ENCODE results near the gene SLC9A9.

SLC9A9 gene

DNA sequence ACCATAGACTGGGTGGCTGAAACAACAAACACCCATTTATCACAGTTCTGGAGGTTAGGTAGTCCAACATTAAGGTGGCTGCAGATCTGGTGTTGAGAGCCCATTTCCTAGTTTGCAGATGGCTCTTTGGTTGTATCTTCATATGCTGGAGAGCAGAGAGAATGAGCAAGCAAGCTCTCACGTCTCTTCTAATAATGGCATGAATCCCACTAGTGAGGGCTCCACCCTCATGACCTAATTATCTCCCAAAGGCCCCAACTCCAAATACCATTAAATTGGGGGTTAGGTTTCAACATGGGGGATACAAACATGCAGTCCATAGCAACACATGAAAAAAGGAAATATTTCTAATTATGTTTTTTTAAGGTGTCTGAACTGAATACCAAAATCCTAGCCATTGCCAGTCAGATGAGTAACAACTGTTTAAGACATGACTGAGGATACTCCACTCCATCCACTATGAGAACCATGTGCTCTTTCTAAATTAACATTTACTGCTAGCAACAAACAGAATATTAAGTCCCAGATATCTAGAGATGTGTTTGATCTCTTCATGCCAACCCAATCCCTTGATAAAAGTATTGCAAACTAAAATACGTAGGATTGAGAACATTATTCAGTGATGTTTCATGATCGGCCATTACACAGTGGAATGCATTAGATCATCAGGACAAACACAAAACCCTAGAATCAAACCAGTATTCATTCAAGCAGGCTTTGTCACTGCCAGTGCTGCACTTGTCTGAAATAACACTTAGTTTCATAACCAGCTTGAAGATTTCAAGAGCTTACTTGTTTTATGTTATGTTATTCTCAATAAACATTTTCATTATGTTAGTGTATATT is 340.3 kb downstream of the SLC9A9 start:
- H3K4me3 ChIP-seq (ENCODE audit: low read length): no peak overlapping the region
- no peak for TF ChIP-seq ZNF274 (IDR thresholded peaks at IDR 0.05; ENCODE audit: low read depth, low read length)

DNA sequence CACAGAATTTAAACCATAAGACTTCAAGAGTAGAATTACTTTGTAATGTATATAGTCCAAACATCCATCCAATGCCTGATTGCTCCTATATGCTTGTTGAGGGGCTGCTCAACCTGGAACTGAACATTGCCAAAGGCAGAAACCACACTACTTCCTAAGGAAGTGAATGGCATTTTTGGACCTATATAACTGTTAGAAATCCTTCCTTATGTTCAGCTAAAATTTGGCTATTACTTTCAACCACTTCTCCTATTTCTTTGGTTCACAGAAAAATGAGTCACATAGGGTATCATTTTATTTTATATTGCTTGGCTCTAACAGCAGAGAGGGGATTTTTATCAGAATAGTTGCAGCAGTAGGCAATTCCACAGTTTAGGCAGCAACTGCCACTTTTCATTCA is 342.1 kb downstream of the SLC9A9 start:
- no peak for TF ChIP-seq ZNF274 (IDR thresholded peaks at IDR 0.05; ENCODE audit: low read depth, low read length)
- H3K4me3 ChIP-seq (ENCODE audit: low read length): no peak overlapping the region

DNA sequence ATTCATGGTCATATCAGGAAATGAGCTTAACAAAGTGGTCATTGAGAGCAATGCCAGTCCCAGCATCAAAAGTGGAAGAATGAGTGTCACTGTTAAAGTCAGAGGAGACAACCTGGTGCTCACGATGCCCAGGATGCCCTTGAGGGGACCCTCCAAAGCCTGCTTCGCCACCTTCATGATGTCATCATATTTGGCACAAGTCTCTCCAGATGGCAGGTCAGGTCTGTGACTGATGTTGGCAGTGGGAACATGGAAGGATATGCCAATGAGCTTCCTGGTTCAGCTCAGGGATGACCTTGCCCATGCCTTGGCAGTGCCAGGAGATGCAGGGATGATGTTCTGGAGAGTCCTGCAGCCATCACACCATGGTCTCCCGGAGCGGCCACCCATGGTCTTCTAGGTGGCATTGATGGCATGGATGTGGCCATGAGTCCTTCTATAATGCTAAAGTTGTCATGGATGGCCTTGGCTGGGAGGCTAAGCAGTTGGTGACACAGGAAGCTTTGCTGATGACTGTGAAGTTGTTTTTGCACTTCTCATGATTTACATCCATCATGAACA is 344.9 kb downstream of the SLC9A9 start:
- no peak for TF ChIP-seq ZNF274 (IDR thresholded peaks at IDR 0.05; ENCODE audit: low read depth, low read length)

DNA sequence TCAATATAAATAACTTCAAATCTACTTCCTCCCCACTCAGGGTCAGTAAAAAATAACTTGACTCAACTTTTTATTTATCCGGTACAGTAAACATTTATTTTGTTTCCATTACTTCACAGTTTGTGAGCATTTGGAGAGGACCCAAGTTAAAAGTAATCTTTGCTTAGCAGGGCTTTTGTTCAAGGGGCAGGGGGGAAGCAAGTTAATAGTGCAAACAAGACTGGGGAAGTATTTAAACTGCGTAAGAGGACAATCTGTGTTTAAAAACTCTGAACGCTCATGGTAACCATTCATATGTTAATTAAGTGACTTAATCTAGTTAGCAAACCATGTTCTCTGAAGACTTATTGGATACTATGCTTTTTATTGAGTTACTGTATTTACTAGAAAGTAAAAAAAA is 346.2 kb downstream of the SLC9A9 start:
- no peak overlapping the region for H3K4me3 ChIP-seq (ENCODE audit: low read length)
- no peak for TF ChIP-seq ZNF274 (IDR thresholded peaks at IDR 0.05; ENCODE audit: low read depth, low read length)

More for the DNA sequence above, 344.9 kb downstream of the SLC9A9 start:
- H3K4me3 ChIP-seq (ENCODE audit: low read length): no peak overlapping the region

DNA sequence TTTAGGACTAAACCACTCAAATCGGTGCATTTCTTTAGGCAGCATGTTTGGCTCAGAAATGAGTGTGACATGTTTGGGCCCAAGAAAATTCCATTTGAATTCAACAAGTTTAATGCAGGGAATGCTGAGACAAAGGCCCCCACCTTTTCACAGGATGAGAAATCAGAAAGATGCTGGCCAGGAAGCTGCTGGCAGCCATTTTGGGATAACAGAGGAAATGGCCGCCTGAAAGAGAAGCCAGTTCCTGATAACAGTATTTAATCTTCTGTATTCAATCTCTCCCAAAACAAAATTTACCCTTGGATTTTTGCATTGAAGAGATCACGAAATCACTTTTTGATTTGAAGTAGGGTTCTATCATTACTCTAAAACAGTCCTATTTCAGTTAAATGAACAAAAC is 350.9 kb downstream of the SLC9A9 start:
- TF ChIP-seq ZNF274 (IDR thresholded peaks at IDR 0.05; ENCODE audit: low read depth, low read length): no peak
- H3K4me3 ChIP-seq (ENCODE audit: low read length): no peak overlapping the region

DNA sequence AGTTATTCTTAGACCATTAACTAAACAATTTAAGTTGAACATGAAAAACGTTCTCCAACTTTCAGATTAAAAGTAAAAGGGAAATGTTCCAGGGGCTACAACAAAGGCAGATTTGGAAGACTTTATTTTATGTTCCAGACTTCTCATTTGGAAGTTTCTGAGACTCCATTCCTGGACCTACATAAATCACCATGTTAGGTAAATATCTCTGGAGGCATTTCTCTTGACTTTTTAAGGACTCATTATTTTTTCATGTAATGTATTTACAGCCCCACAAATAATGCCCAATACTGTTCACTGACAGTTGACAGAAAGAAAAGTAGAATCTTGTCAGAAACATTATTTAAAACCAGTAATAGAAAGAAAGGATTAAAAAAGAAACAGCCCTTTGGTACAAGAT is 352.1 kb downstream of the SLC9A9 start:
- no peak for TF ChIP-seq ZNF274 (IDR thresholded peaks at IDR 0.05; ENCODE audit: low read depth, low read length)
- no peak overlapping the region for H3K4me3 ChIP-seq (ENCODE audit: low read length)

DNA sequence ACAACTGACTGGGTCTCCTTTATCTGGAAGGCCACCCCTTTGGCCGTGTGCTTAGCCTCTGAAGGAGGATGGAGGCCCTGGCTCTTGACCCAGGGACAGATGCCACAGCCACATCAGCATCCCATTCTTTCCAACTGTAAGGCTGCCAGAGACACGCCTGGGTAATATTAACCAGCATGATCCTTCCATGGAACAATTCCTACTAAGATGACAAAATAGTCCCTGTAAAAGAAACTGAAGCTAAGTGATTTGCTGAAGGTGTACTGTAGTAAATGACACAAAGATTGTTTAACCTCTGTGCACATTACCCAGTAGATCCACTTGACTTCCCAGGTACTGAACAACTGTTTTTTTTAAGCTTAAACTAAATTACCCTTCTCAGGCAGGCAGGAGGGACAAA is 352.7 kb downstream of the SLC9A9 start:
- H3K4me3 ChIP-seq (ENCODE audit: low read length): no peak overlapping the region
- no peak for TF ChIP-seq ZNF274 (IDR thresholded peaks at IDR 0.05; ENCODE audit: low read depth, low read length)

DNA sequence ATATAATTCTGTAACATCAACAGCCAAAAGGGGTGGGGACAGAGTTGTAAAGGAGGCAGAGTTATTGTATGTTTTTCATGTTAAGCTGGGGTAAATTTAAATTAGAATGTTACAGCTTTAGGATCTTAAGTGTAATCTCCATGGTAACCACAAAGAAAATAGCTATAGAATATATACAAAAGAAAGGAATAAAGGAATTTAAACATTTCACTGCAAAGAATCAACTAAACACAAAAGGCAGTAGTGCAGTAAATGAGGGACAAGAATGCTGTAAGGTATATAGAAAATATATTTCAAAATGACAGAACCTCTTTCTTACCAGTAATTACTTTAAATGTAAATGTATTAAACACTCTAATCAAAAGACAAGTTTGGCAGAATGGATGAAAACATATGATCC is 361.7 kb downstream of the SLC9A9 start:
- no peak overlapping the region for H3K4me3 ChIP-seq (ENCODE audit: low read length)
- TF ChIP-seq ZNF274 (IDR thresholded peaks at IDR 0.05; ENCODE audit: low read depth, low read length): no peak

DNA sequence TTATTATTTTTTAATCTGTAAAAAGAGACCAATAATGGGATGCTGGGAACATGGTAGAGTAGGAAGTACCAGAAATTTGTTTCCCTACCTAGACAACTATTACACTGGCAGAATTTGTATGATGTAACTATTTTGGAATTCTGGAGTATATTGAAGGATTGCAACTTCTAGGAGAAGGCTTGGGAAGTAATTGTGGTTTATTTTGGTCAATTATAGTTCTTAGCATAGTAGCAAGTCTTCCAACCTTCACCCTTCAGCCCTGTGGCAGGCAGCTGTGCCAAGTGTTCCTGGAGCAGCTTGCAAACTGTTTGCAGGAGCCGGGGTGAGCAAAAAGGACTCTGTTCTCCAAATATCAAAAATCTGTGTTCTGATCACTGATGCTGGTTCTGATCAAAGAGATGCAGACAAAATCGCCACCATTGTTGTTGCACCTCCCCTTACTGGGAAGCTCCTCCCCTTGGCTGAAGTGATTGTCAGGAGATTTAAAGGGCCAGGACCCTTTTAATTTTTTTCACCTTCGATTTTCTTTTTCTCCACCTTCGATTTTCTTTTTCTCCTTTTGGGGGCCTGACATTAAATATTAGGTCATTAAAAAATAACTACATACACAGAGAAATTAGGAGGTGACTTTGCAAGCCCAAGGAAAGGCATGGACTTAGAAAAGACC is 363.3 kb downstream of the SLC9A9 start:
- no peak for TF ChIP-seq ZNF274 (IDR thresholded peaks at IDR 0.05; ENCODE audit: low read depth, low read length)
- no peak overlapping the region for H3K4me3 ChIP-seq (ENCODE audit: low read length)

DNA sequence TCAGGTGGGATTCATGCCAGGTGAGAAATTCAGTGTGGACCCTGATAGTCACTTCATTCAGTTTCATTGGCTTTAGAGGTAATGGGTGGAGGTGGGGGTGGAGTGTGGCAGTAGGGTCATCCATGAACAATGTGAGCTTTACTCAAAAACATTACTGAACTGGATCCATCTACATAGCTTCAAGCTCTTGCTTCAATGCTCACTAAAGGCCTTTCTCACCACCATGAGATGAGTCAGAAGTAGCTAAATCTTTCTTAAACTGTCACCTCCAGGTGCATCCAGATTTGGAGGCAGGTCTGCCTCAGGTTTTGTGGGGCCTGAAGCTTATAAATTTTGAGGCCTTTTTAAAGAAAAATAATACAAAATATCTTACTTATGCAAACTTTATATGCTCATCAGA is 365.1 kb downstream of the SLC9A9 start:
- no peak overlapping the region for H3K4me3 ChIP-seq (ENCODE audit: low read length)
- TF ChIP-seq ZNF274 (IDR thresholded peaks at IDR 0.05; ENCODE audit: low read depth, low read length): no peak

DNA sequence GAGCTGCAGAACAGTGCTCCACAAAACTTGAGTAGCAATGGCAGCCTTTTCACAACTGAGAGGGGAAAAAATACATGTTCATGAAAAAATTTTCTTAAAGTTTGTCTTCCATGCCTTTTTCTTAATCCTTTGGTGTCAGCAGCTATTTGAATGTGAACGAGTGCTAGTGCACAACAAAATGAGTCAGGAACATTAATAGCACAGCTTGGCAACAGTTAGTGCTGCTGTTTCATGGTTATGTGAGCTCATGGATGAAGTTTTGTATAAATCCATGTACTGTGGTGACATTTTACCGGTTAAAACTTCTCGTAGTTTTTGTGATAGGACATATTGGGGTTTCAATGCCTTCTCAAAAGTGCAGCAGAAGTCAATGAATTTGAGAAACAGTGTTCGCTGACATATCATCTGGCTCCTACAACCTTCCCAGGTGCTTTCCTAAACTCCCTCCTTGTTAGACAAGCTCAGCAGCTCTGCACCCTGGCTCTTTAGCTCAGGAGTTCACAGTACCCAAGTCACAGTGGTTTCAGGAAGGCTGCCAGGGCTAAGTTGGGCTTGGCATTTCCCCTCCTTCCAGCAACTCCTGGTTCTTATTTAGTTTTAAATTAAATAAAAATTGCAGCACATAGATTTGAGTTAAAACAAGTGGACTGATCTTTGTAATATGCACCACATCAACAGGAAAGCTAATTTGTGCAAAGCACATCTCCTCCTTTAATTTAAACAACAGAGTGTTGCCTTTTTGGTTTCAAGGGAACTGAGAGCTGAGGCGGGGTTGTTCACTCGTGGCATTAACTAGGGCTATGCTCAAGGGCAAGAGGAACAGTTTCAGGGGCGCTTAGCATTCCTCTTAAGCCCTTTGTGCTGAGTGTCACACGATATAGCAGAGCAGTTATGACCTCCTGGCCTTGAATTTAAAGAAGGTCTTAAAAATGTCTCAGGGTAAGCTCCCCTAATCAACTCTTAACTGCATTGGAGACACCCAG is 365.9 kb downstream of the SLC9A9 start:
- TF ChIP-seq ZNF274 (IDR thresholded peaks at IDR 0.05; ENCODE audit: low read depth, low read length): no peak
- no peak overlapping the region for H3K4me3 ChIP-seq (ENCODE audit: low read length)

DNA sequence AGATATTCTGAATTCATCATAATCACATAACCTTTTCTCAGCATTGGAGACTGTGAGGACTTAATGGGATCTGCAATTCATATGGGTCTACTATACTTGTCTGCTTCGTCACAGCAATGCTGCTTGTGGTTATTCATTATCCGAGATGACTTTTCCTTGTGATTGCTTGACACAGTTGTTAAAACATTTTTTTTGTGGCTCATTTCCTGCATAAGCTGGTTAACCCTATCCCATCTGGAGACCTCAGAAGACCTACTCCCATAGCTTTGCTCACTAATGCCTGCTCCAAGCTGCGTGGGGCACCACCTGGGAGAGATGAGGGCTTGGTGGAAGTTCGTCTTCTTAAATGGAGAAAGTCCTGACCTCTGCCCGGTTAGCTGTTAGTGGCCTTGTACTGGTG is 367.9 kb downstream of the SLC9A9 start:
- H3K4me3 ChIP-seq (ENCODE audit: low read length): no peak overlapping the region
- no peak for TF ChIP-seq ZNF274 (IDR thresholded peaks at IDR 0.05; ENCODE audit: low read depth, low read length)

DNA sequence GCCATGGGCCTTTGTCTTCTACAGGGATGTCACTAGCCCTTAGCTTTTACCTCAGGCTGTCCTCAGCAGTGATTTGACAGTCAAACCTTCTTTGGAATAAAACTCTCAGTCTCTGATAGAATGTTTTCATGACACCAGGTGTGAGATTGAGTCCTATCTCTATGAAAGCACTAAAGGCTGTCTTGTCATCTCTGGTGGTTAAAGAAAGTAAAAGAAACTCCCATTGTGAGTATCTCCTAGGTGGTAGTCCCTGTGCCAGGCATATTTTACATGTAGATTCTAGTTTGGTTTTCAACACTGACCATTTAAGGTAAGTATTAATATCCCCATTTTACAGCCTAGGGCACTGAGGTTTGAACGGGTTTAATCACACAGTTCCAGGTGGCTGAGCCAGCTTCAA is 368.5 kb downstream of the SLC9A9 start:
- no peak for TF ChIP-seq ZNF274 (IDR thresholded peaks at IDR 0.05; ENCODE audit: low read depth, low read length)
- no peak overlapping the region for H3K4me3 ChIP-seq (ENCODE audit: low read length)

DNA sequence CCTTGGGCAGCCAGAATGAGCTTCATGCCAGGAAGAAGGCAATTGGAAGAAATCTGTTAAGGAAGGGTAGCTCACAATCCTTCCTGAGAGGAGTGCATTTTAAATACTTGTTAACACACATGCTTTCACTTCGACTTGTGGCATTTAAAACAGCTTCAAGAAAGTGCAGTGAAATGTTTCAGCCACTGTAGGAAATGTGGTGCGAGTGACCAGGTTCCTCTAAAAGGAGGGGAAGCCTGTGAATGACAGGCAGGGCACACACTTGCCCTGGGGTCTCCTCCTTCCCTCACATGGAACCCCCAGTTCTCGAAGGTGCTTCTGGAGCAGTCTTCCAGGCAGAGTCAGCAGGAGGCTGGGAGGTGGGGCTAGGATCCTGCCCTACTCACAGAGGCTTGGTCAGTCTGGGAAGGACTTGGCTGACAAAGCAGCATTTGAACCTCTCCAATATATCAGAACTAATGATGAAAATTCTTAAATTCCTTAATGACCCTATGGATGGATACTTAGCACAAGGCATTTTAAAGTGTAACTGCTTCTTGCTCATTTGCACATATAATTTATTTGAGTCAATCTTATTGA is 370.1 kb downstream of the SLC9A9 start:
- no peak for TF ChIP-seq ZNF274 (IDR thresholded peaks at IDR 0.05; ENCODE audit: low read depth, low read length)
- H3K4me3 ChIP-seq (ENCODE audit: low read length): no peak overlapping the region
